Measurements from ENCODE around the gene BBLN.
A peak's percentile ranks its signal among the peaks of the same experiment; 100 is the strongest.

BBLN gene

GRCh38 chr9:128191406-128192046, 31.5 kb downstream of the BBLN start, which contains the start of gene CIZ1:
CIZ1 (minus strand) TSS chr9:128191572; CDS start chr9:128190857, 715 bp downstream.
- H3K9me2 ChIP-seq (ENCODE audit: low read depth, low read length), result no peaks in the 10 kb centered on the region
- peaks cover 9% of the 10 kb centered on the region for H3K36me3 ChIP-seq (ENCODE audit: insufficient read depth, low read length)
- peaks cover 23% of the 10 kb centered on the region for H3K4me1 ChIP-seq (ENCODE audit: insufficient read depth, low read length, severe bottlenecking)
- no peaks in the 10 kb centered on the region for H4K20me1 ChIP-seq (ENCODE audit: insufficient read depth, low read length)
- H3K27me3 ChIP-seq (ENCODE audit: insufficient read depth, low read length), result no peaks in the 10 kb centered on the region
- H3K4me3 ChIP-seq (ENCODE audit: low read depth, low read length, poor library complexity, severe bottlenecking), result peak within 1 kb of the TSS; percentile 94
- H3K9ac ChIP-seq (ENCODE audit: low read length), result peak within 1 kb of the TSS; percentile 90
- H3K9me3 ChIP-seq (ENCODE audit: low read length), result no peaks in the 10 kb centered on the region
- H3K79me2 ChIP-seq (ENCODE audit: insufficient read depth, low read length), result no peaks in the 10 kb centered on the region
- TF ChIP-seq, protein P1, sequence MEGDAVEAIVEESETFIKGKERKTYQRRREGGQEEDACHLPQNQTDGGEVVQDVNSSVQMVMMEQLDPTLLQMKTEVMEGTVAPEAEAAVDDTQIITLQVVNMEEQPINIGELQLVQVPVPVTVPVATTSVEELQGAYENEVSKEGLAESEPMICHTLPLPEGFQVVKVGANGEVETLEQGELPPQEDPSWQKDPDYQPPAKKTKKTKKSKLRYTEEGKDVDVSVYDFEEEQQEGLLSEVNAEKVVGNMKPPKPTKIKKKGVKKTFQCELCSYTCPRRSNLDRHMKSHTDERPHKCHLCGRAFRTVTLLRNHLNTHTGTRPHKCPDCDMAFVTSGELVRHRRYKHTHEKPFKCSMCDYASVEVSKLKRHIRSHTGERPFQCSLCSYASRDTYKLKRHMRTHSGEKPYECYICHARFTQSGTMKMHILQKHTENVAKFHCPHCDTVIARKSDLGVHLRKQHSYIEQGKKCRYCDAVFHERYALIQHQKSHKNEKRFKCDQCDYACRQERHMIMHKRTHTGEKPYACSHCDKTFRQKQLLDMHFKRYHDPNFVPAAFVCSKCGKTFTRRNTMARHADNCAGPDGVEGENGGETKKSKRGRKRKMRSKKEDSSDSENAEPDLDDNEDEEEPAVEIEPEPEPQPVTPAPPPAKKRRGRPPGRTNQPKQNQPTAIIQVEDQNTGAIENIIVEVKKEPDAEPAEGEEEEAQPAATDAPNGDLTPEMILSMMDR (IDR thresholded peaks at IDR 0.05; ENCODE audit: low read length), result peak; percentile 75
- TF ChIP-seq EZH2 (IDR thresholded peaks at IDR 0.05; ENCODE audit: borderline replicate concordance, low read length), result no peak
- H3K4me2 ChIP-seq (ENCODE audit: low read length), result peak within 1 kb of the TSS; percentile 95
- 0 out of 2 replicates have a peak, but pooled peaks cover 4% of the 10 kb centered on the region for H3F3A ChIP-seq (ENCODE audit: insufficient read depth, low read length)
- H3K27ac ChIP-seq (ENCODE audit: low read depth, low read length, poor library complexity, severe bottlenecking), result peak within 1 kb of the TSS; percentile 36
- H2AFZ ChIP-seq (ENCODE audit: low read length), result peak within 1 kb of the TSS; percentile 67; the same call in 1 of the 2 replicates

DNA sequence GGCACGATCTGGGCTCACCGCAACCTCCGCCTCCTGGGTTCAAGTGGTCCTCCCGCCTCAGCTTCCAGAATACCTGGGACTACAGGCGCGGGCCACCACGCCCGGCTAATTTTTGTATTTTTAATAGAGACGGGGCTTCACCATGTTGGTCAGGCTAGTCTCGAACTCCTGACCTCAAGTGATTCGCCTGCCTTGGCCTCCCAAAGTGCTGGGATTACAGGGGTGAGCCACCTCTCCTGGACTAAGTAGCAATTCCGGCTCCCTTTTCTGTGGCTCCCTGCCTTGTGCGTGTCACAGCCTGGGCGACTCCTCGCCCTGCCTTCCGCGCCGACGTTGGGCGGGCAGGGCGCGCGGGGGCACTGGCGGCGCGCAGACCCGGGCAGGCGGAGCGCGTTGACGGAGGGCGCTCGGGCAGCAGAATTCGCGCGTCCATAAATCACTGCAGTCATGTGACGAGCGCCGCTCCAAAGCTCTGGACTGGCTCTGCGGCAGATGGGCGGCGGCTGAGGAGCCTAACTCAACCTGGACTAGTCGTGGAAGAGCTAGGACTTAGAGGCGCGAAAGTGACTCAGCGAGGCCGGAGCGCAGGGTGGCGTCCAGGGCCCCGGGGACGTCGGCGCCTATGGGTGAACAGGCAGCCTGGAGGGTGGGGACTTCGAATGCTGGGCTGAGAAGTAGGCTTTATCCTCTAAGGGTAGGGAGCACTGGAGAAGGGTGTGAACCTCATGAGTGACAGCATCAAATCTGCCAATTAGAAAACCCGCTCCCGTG, 32.7 kb downstream of the BBLN start:
- H3K27me3 ChIP-seq (ENCODE audit: insufficient read depth, low read length), result 0 out of 2 replicates have a peak, but pooled peaks cover 6% of the 10 kb centered on the region
- peaks cover 23% of the 10 kb centered on the region for H3K4me1 ChIP-seq (ENCODE audit: insufficient read depth, low read length, severe bottlenecking)
- H3K9me3 ChIP-seq (ENCODE audit: low read length), result no peaks in the 10 kb centered on the region
- H3F3A ChIP-seq (ENCODE audit: insufficient read depth, low read length), result 0 out of 2 replicates have a peak, but pooled peaks cover 4% of the 10 kb centered on the region
- H3K9ac ChIP-seq (ENCODE audit: low read length), result no peak overlapping the region; the same call in 1 of the 2 replicates
- no peaks in the 10 kb centered on the region for H3K9me2 ChIP-seq (ENCODE audit: low read depth, low read length)
- H3K4me2 ChIP-seq (ENCODE audit: low read length), result peak overlapping the region; percentile 95
- H3K36me3 ChIP-seq (ENCODE audit: insufficient read depth, low read length), result peaks cover 5% of the 10 kb centered on the region
- no peaks in the 10 kb centered on the region for H3K79me2 ChIP-seq (ENCODE audit: insufficient read depth, low read length)
- H4K20me1 ChIP-seq (ENCODE audit: insufficient read depth, low read length), result no peaks in the 10 kb centered on the region
- no peak for TF ChIP-seq EZH2 (IDR thresholded peaks at IDR 0.05; ENCODE audit: borderline replicate concordance, low read length)
- TF ChIP-seq, protein P1 (IDR thresholded peaks at IDR 0.05; ENCODE audit: low read length), result peak; percentile 49
- H3K4me3 ChIP-seq (ENCODE audit: low read depth, low read length, poor library complexity, severe bottlenecking), result peak overlapping the region; percentile 94
- H3K27ac ChIP-seq (ENCODE audit: low read depth, low read length, poor library complexity, severe bottlenecking), result no peak overlapping the region
- H2AFZ ChIP-seq (ENCODE audit: low read length), result no peak overlapping the region

DNA sequence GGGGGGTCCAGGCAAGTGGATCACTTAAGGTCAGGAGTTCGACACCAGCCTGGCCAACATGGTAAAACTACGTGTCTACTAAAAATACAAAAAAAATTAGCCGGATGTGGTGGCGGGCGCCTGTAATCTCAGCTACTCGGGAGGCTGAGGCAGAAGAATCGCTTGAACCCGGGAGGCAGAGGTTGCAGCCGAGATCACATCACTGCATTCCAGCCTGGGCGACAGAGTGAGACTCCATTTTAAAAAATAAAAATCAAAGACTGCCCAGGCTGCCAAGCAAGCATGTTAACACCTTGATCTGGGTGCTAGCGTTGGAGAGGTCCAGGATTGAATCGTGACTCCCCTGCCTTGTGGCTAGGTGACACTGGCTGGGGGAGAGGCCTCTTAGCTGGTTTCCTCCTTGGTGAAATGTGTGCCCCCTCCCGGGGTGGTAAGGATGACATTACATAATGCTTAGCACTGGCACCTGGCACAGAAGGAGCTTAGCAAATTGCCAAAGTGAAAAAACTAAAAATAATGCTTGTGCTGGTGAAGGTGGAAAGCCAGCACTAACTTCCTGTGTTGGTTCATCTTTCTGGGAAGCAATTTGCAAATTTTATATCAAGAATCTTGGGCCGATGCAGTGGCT, 33.5 kb downstream of the BBLN start:
- H2AFZ ChIP-seq (ENCODE audit: low read length), result no peak overlapping the region

More for the DNA sequence above, 33.5 kb downstream of the BBLN start:
- Histone ChIP-seq H3K79me2 (ENCODE audit: insufficient read depth, low read length) (no peaks in the 10 kb centered on the region), H3K9ac (ENCODE audit: low read length) (no peak overlapping the region), H3K27me3 (ENCODE audit: insufficient read depth, low read length) (0 out of 2 replicates have a peak, but pooled peaks cover 6% of the 10 kb centered on the region), H3K36me3 (ENCODE audit: insufficient read depth, low read length) (peaks cover 5% of the 10 kb centered on the region), H3K27ac (ENCODE audit: low read depth, low read length, poor library complexity, severe bottlenecking) (no peak overlapping the region), H3F3A (ENCODE audit: insufficient read depth, low read length) (0 out of 2 replicates have a peak, but pooled peaks cover 4% of the 10 kb centered on the region), H3K9me3 (ENCODE audit: low read length) (no peaks in the 10 kb centered on the region), H4K20me1 (ENCODE audit: insufficient read depth, low read length) (no peaks in the 10 kb centered on the region), H3K9me2 (ENCODE audit: low read depth, low read length) (no peaks in the 10 kb centered on the region), H3K4me1 (ENCODE audit: insufficient read depth, low read length, severe bottlenecking) (peaks cover 23% of the 10 kb centered on the region), H3K4me2 (ENCODE audit: low read length) (no peak overlapping the region), H3K4me3 (ENCODE audit: low read depth, low read length, poor library complexity, severe bottlenecking) (no peak overlapping the region)
- TF ChIP-seq, protein P1 (IDR thresholded peaks at IDR 0.05; ENCODE audit: low read length), result no peak
- no peak for TF ChIP-seq EZH2 (IDR thresholded peaks at IDR 0.05; ENCODE audit: borderline replicate concordance, low read length)

Data from OCI-LY1 (cell line).